Esophagus squamous epithelium (tissue), 4 donors: ENCODE data around the gene FLNB.

Experiments
- POLR2A ChIP-seq, 4 donors: fragments of 450-650 bp; IDR thresholded peaks; one replicate each; pipeline ENCODE4 v1.6.1; 2017; ENCODE audit warnings: antibody characterized with exemption in 4 of 4, mild to moderate bottlenecking in 4 of 4, moderate library complexity in 3 of 4
- TF ChIP-seq, protein P1 (sequence below), 6 experiments: fragments of 450-650 bp in 4 of 6; fragments of 200-600 bp in 2 of 6; sonication (generic) in 2 of 6; IDR thresholded peaks; one replicate each; pipeline ENCODE4 v1.5.1; 2016 to 2019; ENCODE audit warnings: antibody characterized with exemption in 6 of 6, mild to moderate bottlenecking in 4 of 6, moderate library complexity in 4 of 6

DNA sequence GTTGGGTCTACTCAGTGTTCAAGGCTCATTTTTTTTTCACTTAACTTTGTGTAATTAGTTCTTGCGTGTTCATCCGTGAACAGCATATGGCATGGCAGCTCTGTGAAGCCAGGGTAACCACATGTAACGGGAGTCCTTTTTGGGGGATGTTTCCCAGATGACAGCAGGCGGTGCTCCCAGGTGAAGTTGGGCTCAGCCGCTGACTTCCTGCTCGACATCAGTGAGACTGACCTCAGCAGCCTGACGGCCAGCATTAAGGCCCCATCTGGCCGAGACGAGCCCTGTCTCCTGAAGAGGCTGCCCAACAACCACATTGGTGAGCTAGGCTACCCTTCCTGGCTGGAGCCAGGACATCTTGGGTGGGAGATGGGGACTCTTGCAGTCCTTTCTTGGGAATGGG, 139.8 kb downstream of the FLNB start:
- TF ChIP-seq, protein P1, sequence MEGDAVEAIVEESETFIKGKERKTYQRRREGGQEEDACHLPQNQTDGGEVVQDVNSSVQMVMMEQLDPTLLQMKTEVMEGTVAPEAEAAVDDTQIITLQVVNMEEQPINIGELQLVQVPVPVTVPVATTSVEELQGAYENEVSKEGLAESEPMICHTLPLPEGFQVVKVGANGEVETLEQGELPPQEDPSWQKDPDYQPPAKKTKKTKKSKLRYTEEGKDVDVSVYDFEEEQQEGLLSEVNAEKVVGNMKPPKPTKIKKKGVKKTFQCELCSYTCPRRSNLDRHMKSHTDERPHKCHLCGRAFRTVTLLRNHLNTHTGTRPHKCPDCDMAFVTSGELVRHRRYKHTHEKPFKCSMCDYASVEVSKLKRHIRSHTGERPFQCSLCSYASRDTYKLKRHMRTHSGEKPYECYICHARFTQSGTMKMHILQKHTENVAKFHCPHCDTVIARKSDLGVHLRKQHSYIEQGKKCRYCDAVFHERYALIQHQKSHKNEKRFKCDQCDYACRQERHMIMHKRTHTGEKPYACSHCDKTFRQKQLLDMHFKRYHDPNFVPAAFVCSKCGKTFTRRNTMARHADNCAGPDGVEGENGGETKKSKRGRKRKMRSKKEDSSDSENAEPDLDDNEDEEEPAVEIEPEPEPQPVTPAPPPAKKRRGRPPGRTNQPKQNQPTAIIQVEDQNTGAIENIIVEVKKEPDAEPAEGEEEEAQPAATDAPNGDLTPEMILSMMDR (IDR thresholded peaks at IDR 0.05), result no peak
- TF ChIP-seq POLR2A (IDR thresholded peaks at IDR 0.05), result no peak
